Kidney epithelial cell (primary cell): ENCODE measurements around the gene ATP8A2. TPM values are rescaled to one million over a fixed set of nuclear protein-coding genes. Genes with fewer than 3 reads are reported as not detected.

Experiments used
- DNase-seq: peaks from one replicate; pipeline ENCODE4 v3.0.0-alpha.2; 2010; ENCODE audit warnings: low read depth
- H3K27me3 ChIP-seq: 2 replicates; pipeline ENCODE4 v1.6.0; 2011; ENCODE audit warnings: low read length; ENCODE audit not compliant: control insufficient read depth, insufficient read depth
- H3K36me3 ChIP-seq: 2 replicates; pipeline ENCODE4 v1.5.1; 2011; ENCODE audit warnings: low read length; ENCODE audit not compliant: control insufficient read depth, insufficient read depth
- H3K4me3 ChIP-seq: 2 replicates; pipeline ENCODE4 v1.5.1; 2011; ENCODE audit warnings: low read depth, mild to moderate bottlenecking, control low read depth, low read length
- CTCF ChIP-seq: IDR thresholded peaks from 2 replicates; pipeline ENCODE4 v1.5.1; 2011; ENCODE audit warnings: mild to moderate bottlenecking, moderate library complexity, low read length, control low read depth, inconsistent platforms; ENCODE audit not compliant: insufficient read depth, poor library complexity, severe bottlenecking
- total RNA-seq: library from RNA; depleted of rRNA; stranded (reverse); fragments of >200 nt; gene quantifications from 2 replicates; pipeline ENCODE4 v1.2.3, GENCODE V29; 2015

Gene ATP8A2
- total RNA-seq, 1 donor from 2014 or later = 3.8 TPM

GRCh38 chr13:25584087-25584486 lies 212.3 kb downstream of the ATP8A2 start:
- no peak overlapping the region for H3K4me3 ChIP-seq
- H3K36me3 ChIP-seq = no peaks in the 10 kb centered on the region
- H3K27me3 ChIP-seq = no peaks in the 10 kb centered on the region
- DNase-seq = no peak
- no peak for TF ChIP-seq CTCF

- DNase-seq = no peak
- Histone ChIP-seq H3K27me3 (no peaks in the 10 kb centered on the region), H3K4me3 (no peak overlapping the region), H3K36me3 (no peaks in the 10 kb centered on the region)
- no peak for TF ChIP-seq CTCF
Measured at GRCh38 chr13:25585000-25585399, 213.2 kb downstream of the ATP8A2 start.

DNA sequence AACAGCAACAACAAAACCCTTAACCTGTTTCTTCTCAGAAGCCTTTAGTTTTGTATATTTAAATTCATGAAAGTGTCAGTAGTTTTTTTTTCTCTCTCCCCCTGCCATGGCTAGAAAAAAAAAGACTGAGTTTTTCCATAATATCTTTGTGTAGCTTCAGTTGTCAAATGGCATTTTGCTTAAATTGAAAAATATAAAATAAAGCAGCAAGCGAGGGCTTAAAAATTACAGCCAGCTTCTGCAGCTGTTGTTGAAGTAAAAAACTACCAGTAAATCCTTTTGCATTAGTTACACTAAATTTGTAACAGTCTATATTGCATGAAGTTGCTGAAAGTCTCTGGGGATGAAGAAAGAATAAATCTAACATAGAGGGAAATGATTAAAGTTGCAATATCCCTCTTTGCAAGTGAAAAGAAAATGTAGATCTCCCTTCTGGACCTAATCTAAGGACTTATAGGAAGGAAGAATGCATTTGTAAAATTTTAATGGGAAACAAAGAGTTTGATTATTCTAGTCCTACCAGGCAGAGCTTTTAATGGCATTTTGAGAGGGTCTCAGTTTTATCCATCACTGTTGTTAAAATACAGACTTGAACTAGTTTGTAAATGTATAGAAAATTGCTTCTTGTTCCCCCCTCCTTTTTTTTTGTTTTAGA lies 215.7 kb downstream of the ATP8A2 start:
- H3K4me3 ChIP-seq = no peak overlapping the region
- DNase-seq = no peak
- H3K27me3 ChIP-seq = no peaks in the 10 kb centered on the region
- no peaks in the 10 kb centered on the region for H3K36me3 ChIP-seq
- TF ChIP-seq CTCF = no peak

DNA sequence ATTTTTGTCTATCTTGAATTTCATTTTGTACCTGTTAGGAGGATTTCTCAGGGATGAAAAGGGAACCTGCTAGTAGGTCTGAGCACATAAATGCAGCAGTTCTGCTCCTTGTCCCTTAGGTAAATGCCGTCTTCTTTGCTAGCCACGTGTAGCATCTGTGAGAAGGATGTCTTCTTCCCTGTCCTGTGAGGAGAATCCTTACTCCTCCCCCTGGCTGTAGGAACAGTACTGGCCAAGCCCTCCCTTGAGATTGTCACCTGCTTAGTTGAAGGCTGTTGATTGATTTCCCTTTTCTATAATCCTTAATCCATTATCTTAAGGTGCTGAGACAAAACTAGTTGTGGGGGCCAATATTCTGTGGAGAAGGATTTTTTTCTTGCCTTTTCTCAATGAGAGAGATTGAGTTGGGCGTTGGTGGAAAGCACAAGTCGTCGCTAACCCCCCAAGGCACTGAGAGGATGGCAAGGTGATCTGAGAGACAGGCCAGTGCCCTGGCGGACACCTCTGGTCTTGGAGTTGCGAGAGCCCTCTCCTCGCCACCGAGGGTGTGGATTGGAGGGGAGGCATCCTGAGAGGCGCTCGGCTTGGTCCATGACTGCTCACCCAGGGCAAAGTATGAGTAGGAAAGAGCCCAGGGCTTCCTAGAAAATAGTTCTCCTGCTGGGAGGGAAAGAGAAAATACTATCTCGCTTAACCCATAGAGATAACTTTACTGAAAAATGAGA lies 216.7 kb downstream of the ATP8A2 start:
- DNase-seq = no peak
- Histone ChIP-seq H3K27me3 (no peaks in the 10 kb centered on the region), H3K36me3 (no peaks in the 10 kb centered on the region), H3K4me3 (no peak overlapping the region)
- no peak for TF ChIP-seq CTCF

GRCh38 chr13:25598421-25598820 lies 226.6 kb downstream of the ATP8A2 start:
- H3K27me3 ChIP-seq = no peaks in the 10 kb centered on the region
- DNase-seq = no peak
- no peaks in the 10 kb centered on the region for H3K36me3 ChIP-seq
- H3K4me3 ChIP-seq = no peak overlapping the region
- TF ChIP-seq CTCF = no peak

DNA sequence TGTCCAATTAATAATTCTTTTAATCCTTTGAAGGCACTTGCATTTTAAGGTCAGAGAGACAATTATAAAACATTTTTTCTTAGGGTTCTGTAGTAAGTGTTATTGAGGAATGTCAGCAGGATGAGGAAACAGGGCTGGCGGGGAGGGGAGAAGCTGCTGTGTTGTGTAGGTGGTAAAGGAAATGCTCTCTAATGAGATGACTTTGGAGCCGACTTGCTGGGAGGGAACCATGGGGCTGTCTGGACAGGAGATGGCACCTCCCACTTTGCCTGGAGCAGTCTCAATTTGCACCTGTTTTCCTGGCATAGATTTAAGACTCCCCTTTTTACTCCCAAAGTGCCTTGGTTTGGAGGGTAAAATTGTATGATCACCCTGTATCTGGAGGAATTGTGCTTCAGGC lies 230.4 kb downstream of the ATP8A2 start:
- no peak for DNase-seq
- H3K27me3 ChIP-seq = no peaks in the 10 kb centered on the region

More for the DNA sequence above, 230.4 kb downstream of the ATP8A2 start:
- H3K4me3 ChIP-seq = no peak overlapping the region
- TF ChIP-seq CTCF = no peak
- H3K36me3 ChIP-seq = no peaks in the 10 kb centered on the region
